HG02970 (cell line): ENCODE results near the gene SZRD1.
"Not testable (repeated sequence)": the region's sequence is repeated elsewhere in the genome, so short reads cannot be mapped to it uniquely, and the experiment has no call there.

Experiments
- ATAC-seq: cut with Tn5 transposase; IDR thresholded peaks from one replicate; pipeline ENCODE4 v1.9.1; 2021; ENCODE audit warnings: mild to moderate bottlenecking, moderate library complexity, moderate number of reproducible peaks; ENCODE audit not compliant: unreplicated experiment, low FRiP score

SZRD1 gene

GRCh38 chr1:16366722-16367257 lies at the start of gene SZRD1:
Gene SZRD1, plus strand, starts transcription at chr1:16367242. Its CDS starts 16 bp downstream, at chr1:16367258.
- ATAC-seq = peak; percentile 80

DNA sequence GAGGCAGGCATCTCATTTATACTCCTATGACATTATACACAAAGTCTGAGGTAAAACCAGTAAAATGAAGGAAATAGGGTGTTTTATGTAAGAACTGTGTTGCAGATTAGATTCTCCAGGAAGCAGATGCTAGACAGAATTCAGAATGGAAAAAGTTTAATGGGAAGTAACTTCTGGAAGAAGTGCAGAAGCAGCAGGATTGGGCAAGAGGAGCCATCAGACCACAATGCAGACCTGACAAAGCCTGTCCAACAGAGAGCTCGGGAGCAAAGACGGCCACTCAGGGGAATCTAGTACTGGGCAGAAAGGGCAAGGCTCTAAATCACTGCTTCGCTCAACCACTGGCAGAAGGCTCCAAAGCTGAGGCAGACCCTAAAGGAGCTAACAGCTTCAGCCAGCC lies 48.5 kb upstream of the SZRD1 start:
- no peak for ATAC-seq

DNA sequence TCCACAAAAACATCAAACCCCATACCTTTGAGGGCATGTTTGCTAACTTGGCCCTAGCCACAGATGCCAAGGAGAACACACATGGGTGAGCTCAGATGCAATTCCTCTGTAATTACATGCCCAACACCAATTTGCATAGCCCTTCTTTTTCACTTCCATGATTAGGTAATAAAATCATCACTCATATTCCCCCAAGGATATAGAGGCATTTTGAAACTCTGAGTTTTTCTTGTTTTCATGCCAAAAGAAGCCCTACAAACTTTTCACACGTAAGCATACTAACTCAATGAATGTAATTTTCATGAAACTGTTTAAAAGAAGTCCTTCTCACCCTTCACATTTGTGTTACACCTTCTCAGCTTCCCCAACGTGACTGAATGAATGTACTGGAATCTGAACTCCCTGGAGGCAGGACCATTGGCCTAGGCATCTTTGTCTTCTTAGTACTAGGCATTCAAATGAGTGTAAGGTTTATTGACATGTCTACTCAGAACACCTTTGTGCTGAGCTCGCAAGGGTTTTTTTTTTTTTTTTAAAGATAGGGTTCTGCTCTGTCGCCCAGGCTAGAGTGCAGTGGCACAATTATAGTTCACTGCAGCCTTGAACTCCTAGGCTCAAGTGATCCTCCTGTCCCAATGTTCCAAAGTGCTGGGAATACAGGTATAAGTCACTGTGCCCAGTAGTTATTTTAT lies 45.7 kb upstream of the SZRD1 start:
- ATAC-seq = no peak

DNA sequence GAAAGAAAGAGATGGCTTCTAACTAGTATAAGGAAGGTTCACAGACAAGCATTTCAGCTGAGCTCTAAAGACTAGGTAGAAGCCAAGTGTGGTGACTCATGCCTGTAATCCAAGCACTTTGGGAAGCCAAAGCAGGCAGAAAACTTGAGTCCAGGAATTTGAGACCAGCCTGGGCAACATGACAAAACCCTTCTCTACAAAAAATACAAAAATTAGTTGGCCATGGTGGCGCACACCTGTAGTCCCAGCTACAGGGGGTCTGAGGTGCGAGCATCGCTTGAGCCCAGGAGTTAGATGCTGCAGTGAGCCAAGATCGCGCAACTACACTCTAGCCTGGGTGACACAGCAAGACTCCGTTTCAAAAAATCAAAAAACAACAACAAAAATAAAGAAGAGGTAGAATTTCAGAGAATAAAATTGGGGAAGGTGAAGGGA lies 42.6 kb upstream of the SZRD1 start:
- no peak for ATAC-seq

- no peak for ATAC-seq
Measured at GRCh38 chr1:16326833-16327404, 40.1 kb upstream of the SZRD1 start.

DNA sequence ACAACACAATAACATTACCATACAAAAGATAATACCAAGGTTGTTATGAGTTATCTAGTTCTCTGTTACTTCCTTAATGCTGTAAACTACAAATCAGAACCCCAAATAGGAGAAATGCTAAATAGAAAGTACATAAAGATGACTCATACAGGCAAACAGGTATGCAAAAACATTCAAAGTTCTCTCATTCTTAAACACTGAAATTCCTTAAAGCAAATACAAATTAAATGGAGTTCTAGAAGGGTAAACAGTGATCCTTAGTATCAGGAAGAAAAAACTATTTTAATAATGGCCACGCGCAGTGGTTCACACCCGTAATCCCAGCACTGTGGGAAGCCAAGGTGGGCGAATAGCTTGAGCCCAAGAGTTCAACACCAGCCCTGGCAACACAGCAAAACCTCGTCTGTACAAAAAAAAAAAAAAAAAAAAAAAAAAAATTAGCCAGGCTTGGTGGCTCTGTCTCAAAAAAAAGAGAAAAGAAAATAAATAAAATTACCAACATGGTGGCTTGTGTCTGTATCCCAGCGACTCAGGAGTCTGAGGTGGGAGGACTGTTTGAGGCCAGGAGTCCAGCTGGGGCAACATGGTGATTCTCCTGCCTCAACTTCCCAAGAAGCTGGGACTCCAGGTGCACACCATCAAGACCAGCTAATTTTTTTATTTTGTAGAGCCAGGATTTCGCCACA lies 32.2 kb upstream of the SZRD1 start:
- ATAC-seq = no peak

GRCh38 chr1:16338961-16339360 lies 28.1 kb upstream of the SZRD1 start:
- no peak for ATAC-seq

DNA sequence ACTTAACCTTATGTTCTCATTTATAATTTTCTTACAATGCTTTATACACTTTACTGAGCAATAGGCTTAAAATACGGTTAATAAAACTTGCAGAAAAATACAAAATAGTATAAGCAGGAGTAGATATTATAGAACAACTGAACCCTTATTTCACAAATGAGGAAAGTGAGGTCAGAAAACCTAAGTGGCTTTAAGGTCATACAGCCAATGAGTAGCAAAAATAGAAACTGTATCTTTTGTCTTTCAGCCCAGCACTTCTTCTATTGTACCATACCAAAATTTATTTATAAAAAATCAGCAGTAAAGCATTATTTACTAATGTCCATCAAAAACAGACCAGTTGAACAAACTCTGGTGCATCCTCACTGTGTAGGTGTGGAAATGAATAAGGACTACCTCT lies 26.4 kb upstream of the SZRD1 start:
- ATAC-seq = no peak

- no peak for ATAC-seq
Measured at GRCh38 chr1:16342331-16343062, 24.5 kb upstream of the SZRD1 start.

GRCh38 chr1:16343276-16343675 lies 23.8 kb upstream of the SZRD1 start:
- not testable (repeated sequence) for ATAC-seq

- no peak for ATAC-seq
Measured at GRCh38 chr1:16348414-16349182, 18.4 kb upstream of the SZRD1 start.

- ATAC-seq = no peak
Measured at GRCh38 chr1:16349847-16350406, 17.1 kb upstream of the SZRD1 start.

DNA sequence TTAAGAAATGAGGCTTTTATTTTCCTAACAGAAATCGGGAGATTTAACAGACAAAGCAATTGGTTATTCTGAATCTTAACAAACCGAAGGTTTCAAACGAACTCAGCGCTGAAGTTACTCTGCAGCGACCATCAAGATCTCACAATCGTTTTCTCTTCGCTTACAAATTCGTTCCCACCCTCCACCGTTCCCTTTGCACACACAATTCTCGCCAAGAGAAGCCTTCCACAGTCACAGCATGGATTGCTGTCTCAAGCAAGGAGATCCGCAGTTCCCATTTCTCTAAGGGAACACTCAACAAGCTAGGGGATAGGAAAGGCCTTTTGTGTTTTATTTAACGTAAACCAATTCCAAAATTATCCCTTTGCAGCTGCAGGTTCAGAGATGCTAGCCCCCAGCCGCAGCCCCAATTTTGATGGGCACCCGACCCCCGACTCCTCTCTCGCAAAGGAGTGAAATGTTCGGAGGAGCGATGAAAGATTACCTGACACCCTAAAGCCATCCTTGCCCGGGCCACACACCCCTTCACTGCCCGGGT lies 15.5 kb upstream of the SZRD1 start:
- ATAC-seq = no peak

DNA sequence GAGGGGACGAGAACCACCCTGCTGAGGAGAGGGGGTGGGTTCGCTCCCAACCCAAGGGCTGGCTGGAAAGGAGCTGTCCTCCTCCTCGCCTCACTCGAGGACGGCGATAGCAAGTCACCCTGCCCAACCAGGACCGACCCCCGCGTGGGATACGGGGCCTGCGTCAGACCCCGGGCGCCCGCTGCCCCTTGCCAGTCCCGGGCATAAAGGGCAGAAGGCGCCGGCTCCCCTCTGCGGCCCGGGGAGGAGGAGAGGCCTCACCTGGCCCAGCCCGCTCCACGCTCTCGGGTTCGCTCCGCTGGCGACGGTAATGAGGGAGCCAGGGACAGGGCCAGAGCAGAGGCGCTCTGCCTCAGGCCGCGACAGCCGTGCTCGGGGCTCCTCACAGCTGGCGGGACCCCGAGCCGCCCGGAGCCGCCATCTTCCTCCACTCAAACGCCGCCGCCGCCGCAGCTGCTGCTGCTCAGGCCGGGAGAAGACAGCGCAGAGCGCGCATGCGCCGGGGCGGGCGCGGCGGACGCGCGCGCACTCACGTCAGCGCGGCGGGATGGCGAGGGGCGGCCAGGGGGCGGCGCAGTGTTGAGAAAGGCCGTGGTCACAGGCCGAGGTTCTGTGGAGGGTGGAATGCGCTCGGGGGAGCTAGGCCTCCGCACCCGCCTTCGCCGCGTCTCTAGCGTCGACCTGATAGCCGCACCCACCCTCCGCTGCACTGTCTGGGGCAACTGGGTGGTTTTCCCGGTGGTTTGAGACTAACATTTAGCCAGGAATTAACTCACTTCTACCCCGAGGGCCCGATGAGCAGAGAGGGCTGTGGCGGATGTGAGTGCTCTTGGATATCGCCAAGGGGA lies 14.8 kb upstream of the SZRD1 start, which contains the start of gene FBXO42:
TSS of gene FBXO42 (minus strand) at position 487 of the 848 bp plus-strand sequence. CDS start 37,062 bp downstream, outside the sequence.
- ATAC-seq = peak; percentile 94

GRCh38 chr1:16352842-16353535 lies 14.1 kb upstream of the SZRD1 start:
- ATAC-seq = no peak

DNA sequence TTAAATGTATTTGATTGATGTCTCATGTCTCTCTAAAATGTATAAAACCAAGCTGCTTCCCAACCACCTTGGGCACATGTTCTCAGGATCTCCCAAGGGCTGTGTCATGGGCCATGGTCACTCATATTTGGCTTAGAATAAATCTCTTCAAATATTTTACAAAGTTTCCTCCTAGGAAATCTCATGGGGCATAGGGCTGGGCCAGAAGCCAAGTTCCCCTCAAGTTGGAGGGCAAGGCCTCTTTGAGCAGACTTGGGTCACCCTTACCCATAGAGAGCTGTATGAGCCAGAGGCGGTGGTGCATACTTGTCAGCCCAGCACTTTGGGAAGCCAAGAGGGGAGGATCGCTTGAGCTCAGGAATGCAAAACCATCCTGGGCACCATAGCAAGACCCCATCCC lies 12.4 kb upstream of the SZRD1 start:
- ATAC-seq = no peak

GRCh38 chr1:16356867-16357266 lies 10.2 kb upstream of the SZRD1 start:
- no peak for ATAC-seq

DNA sequence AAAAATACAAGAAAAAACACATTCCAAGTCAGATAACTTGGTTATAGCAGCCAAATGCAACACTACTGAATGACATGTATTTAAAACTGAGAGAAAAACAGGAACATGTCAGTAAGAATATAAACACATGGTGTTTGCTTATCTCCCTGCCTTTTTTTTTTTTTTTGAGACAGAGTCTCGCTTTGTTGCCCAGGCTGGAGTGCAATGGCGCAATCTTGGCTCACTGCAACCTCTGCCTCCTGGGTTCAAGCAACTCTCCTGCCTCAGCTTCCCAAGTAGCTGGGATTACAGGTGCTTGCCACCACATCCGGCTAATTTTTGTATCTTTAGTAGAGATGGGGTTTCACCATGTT lies 1.9 kb upstream of the SZRD1 start:
- ATAC-seq = not testable (repeated sequence)
